Right renal cortex interstitium (tissue), 3 donors: ENCODE data around the gene GRIN2A. TPM values are rescaled to one million over a fixed set of nuclear protein-coding genes. Genes with fewer than 3 reads are reported as not detected.

ENCODE experiments used
- DNase-seq, 3 donors: peaks; one replicate each; pipeline ENCODE4 v3.0.0-alpha.2; 2013; ENCODE audit warnings: low read depth in 3 of 3, low spot score in 2 of 3
- polyA plus RNA-seq, 3 donors: library from polyadenylated mRNA; unstranded; fragments of 120-200 nt; gene quantifications; one replicate each; pipeline ENCODE4 v1.2.1, GENCODE V29; 2013; ENCODE audit not compliant: insufficient read length in 3 of 3

GRIN2A gene
- polyA plus RNA-seq, 3 donors = 5.1 to 6.7 (median 6.4) TPM

DNA sequence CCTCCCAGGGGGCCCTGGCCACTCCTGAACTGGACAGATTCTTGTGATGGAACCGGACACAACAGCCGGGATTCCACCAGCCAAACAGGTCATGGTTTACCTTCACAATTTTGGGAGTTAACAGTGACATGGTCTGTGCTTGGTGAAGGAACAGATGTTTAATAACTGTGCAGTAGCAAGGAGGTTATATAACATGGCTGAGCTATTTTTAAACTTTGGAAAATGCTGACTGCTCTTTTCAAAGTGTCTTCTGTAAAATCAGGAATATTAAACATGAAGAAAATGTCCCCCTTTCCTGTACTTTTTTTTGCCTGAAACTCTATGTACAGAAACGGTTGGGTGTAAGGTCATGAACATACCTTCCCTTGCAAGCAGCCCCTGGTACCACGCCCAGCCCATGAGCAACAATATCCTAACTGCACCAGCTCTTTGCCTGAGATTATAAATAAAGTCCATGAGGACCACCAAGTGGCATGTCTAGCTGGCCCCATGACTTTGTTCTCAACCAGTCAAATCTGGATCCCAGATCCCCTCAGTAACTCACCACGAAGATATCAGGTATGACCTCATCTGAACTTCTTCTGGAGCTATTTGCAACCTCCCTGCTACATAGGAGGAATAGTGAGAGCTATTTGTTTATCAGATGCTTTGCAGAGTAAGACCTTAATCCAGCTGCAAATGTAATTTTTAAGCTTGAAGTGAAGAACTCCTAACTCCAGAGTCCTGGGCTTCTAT is 249.1 kb downstream of the GRIN2A start:
- no peak for DNase-seq

DNA sequence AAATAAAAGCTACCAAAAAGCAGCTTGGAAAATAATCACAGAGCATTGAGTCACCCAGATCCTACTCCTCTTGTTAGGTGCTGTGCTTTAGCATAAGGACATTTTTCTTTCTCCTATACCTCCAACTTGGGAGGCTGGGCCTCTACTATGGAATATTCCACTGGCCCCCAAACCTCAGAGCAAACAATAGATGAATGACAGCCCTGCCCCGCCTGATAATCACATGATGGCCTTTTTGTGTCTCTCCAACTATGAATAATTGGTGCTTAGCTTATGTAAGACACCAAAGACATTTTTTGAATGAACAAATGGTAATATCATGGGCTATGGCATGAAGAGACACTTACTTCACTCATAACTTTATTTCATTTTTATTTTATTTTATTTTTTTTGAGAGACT is 250.2 kb downstream of the GRIN2A start:
- DNase-seq = no peak

DNA sequence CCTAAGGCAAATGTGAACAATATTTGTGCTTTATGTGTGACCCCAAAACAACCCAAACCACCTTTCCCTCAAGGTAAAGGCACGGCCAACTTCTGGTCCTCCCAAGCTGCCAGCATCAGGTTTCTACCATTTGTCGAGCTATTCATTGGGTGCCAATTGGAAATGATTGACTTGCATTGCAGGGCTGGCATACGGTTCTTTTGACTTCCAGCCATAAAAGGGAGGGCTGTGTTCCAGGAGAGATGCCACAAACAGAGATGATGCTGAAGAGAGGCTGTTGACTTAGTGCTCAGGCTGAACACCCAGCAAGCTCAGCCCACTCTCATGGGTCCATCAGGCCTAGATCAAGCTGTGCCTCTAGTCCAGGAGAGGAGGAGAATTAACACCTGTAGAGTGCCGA is 252.4 kb downstream of the GRIN2A start:
- DNase-seq = no peak

DNA sequence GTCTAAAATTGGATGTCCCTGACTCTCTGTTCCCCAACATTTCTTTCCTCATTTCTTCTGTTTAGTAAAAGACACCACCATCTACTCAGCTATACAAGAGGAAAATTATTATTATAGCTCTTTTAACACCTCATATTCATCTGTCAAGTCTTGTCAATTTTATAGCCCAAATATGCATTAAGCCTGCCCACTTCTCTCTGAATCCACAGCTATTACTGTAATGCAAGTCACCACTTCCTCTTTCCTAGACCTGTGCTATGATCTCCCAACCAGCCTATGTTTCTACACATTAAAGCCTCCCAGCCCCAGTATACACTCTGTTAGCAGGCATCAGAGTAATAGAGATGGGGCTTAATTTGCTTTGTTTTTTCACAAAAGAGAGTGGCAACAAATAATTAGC is 252.9 kb downstream of the GRIN2A start:
- no peak for DNase-seq

DNA sequence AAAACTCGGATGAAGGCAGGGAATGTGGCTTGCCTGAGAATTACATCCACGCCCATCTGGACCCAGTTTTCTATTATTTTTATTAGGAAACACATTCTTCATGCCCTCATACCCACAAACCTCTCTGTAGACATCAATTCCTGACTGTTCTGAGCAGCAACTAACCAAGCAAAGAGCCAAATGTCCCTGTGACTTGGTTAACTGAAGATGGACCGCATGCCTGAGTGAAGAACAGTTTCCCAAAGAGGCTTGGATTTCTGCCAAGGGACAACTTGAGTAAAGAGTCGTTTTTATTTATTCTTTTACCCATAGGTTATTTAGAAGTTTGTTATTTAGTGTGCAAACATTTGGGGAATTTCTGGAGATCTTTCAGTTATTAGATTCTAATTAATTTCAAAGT is 259.8 kb downstream of the GRIN2A start:
- DNase-seq = peak in 1 of 3 donors; percentile 12

DNA sequence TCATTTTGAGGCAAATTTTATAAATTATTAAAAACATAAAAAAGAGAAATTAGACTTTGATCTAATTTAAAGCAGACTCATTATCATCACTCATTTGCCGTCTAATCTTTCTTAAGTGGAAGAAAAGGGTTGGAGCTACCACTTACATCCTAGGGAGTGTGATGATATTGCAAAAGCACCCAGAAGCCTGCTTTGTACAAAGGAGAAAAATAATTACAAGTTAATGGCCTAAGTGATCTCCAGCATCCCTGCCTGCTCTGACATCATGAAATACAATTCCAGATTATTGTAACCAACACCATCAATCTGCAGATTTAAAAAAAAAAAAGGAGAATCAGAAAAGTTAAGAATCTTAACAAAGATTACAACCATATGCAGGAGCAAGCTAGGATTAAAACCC is 260.2 kb downstream of the GRIN2A start:
- no peak for DNase-seq

DNA sequence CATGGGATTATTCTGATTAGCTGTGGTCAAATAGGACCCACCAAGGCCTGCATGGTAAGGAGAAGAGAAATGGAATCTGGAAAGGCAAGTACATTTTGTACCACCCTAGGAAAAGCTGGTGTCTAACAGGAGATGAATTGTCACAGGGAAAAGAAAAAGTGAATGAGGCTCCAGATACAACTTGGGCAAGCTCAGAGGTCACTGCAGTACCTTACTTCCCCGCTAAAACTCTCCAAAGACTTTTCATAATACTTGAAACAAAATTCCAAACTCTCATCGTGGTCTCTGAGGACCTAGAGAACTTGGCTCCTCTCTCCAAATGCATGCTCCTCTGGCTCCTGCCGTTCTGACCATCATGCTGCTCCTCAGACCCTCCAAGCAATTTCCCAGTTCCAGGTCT is 262.8 kb downstream of the GRIN2A start:
- DNase-seq = no peak

DNA sequence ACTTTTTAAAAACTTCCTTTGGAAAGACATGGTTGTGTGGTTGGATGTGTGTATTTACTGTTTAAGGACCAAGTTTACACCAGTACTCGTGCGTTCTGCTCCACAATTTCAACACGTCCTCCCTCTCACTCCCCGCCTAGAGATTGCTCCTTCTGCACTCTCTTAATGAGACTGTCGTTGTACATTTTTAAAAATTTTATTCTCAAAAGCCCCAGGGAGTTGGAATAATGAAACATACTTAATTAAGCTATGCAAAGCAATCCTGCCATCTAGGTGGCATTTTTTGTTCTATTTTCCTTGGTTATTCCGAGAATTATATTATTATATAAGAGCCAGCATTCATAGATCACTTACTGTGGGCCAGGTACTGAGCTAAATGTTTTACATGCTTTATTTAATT is 264.5 kb downstream of the GRIN2A start:
- DNase-seq = no peak

DNA sequence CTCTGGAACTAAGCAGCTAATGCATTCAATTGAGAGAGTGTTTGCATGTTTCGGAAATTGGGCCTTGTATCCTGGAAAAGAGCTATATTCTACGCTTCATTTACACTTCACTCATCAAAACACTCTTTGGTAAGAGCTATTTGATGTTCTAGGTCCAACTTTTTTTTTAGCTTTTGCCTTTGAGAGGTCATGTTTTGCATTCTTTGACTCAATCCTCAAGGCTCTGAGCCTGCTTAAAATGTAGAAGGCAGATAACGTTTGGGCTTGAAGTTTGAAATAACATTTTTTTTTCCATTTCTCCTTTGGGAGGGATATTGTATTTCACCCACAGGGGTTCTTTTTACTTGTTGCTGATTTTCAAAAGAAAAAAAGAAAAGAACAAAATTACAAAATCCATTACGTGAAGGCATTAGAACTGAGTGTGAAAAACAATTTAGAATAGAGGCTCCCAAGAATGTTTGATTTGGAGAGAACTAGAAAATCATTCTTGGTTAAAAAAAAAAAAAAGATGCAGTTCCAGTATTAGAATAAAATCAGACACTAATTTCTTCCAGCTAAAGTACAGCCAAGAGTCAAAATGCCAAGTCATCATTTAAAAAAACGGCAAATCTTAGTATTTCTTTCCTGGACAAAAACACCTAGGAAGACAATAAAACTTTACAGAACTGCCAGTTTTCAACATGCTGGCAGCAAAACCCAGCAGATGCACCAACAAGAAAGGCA is 268.5 kb downstream of the GRIN2A start:
- no peak for DNase-seq

DNA sequence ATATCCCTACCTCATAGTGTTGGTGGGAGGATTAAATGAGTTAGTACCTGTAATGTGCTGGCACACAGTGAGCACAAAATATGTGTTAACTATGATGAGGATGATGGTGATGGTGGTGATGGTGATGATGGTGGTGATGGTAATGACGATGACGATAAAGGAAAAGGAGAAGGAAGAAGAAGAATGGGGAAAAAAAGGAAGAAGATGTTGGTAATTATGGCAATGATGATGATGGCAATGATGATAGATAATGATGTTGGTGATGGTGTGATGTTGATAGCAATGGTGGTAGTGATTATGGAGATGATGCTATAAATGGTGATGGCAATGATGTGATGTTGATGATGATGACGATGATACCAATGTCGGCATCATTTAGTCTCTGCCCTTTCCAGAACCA is 270.2 kb downstream of the GRIN2A start:
- DNase-seq = no peak

DNA sequence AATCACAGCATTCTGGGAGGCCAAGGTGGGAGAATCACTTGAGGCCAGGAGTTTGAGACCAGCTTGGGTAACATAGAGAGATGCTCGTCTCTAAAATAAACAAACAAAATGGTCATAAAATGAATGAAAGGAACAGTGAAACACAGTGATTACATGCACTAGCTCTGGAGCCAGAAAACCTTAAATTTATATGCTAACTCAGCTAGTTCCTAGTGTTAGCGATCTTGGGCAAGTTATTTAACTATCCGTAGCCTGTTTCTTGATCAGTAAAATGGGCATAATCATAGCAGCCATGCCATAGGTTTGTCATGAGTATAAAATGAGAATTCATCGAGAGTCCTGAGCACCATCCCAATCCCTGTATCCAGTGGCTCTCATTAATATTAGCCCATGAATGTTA is 271.0 kb downstream of the GRIN2A start:
- no peak for DNase-seq

DNA sequence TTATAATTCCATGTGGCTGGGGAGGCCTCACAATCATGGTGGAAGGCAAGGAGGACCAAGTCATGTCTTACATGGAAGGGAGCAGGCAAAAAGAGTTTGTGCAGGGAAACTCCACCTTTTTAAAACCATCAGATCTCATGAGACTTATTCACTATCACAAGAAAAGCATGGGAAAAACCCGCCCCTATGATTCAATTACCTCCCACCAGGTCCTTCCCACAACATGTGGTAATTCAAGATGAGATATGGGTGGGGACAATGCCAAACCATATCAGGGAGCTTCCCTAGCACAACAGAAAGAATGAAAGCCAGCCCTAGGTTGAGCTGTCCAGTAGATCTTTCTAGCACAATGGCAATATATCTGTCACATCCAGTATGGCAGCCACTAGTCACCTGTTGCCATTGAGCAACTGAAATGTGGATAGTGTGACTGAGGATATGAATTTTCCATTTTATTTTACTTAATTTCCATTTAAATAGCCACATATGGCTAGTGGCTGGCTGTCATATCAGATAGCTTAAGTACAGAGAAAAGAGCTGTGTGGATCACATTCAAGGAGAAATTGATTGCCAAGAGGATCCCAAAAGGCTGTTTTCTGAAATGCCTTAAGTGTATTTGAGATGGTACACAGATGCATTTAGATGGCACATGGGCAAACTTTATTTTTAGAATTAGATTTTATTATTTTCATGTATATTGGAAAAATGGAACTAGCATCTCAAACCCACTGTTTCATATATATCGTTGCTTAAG is 273.0 kb downstream of the GRIN2A start:
- no peak for DNase-seq

DNA sequence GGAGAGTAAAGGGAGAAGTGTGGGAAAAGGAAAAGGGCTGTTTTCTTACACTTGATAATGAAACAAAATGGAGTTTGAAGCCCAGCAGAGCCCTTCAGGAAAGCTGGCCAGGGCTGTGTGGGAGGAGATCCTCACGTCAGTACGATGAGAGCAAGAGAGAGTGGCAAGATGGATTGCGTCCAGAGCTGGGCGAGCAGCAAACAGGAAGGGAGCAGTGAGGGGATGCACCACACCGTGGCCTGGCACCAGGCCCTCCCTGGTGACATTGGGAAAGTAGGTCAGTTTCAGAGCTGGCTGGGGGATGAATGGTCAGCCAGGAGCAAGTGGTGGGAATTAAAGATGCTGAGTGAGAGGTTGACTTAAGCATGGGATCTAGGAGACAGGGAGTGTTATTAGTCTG is 273.6 kb downstream of the GRIN2A start:
- DNase-seq = no peak

DNA sequence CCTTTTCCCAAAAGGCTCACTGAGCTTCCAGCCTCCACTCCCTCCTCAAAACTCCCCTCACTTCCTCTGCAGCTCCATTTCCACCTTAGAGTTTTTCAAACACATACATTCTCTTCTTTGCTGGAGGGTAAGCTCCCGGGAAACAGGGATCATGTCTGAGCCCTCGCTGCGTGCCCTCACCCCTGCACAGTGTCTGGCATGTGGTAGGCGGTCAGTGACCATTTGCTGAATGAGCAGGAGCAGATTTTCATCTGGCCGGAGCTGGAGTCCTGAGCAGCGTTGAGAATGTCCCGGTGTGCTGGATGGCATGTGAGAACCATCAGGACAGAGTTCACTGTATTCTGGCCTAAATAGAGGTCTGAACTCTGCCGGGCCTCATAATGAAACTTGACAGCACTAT is 274.5 kb downstream of the GRIN2A start:
- DNase-seq = no peak

DNA sequence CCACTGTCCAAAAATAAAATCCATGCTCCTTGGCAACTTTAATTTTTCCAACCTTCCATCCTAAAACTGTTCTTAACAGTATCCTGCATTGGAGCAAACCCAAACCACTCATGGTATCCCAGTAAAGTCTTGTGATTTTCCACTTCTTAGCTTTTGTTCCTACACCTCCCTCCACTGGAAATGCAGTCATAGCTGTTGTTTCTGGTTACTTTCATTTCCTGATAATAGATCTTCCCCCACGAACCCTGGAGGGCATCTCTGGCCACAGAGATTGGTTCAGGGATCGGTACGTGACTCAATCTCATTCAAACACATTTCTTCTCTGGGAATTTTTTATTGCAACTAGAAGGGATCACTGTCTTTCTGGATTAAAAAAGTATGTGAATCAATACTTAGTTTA is 276.0 kb downstream of the GRIN2A start:
- DNase-seq = no peak

DNA sequence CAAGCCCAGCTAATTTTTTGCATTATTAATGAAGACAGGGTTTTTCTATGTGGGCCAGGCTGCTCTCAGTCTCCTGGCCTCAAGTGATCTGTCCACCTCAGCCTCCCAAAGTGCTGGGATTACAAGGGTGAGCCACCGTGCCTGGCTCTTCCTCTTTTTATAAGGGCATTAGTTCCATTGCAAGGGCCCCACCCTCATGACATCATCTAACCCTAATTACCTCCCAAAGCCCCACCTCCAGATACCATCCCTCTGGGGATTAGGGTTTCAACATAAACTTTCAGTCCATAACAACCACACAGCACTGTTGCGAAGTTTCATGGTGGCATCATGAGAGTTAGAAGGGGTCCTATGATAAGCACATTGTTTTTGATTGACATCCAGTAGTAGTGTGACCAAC is 277.7 kb downstream of the GRIN2A start:
- DNase-seq = no peak

DNA sequence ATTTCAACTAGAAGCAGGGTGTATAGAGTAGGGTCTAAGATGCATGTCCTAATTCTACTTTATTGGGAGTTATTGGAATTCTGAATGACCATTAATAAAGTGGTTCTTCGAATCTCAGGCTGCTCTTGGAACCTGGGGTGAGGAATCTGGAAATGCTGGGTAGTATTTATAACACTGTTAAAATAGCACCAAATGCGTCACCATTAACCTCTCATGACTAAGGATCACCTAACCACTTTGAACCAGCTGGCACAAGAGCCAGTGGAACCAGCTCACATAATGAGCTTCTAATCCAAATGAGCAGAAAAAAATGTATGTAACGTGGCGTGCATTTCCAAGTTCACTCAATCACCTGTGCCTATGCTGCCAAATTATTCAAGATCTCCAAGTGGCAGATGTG is 281.7 kb downstream of the GRIN2A start:
- no peak for DNase-seq

DNA sequence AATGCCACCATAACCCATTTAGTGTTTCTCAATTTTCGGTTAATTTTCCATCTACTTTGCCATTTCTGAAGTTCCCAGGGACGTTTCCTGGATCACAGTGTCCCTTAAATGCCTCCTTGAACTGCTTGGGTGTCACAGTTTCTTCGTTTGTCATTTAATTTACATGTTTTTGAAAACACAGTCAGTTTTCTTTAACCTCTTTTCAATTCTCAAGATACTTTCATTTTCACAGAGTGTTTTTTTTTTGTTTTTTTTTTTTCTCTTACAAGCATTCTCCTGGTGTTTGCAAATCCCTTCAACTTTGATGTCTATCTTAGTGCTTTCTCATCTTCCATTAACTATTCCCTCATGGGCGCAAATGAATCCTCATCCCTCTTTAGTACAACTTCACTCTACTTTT is 283.7 kb downstream of the GRIN2A start:
- DNase-seq = no peak

DNA sequence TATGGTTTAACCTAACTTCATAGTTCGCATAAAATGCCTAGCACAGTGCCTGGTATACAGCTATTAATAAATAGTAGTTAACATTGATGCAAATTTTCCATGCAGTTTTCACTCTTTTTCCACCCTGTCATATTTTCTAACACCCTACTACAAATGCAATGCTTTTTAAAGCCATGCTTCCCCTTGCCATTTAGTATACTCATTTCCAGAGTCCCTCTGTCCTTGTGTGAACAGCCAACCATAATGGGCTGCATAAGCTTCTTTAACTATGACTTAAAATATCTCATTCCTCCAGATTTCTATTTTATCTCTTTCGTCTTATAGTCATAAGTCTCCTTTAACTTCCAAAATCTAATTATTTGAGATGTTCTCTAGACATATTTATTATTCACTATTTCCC is 284.1 kb downstream of the GRIN2A start:
- DNase-seq = no peak

DNA sequence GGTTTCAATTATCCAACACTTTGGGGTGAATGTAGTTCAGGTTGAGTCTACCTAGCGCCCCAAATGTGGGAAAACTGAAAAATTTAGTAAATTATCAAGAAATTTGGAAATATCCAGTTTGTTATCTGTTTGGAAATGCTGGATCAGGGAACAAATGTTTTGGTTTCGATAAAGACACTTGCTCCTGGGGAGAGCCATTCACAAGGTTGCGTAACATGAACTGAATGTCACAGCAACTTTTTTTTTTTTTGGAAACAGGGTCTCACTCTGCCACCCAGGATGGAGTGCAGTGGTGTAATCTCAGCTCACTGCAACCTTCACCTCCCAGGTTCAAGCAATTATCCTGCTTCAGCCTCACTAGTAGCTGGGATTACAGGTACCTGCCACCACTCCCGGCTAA is 286.4 kb downstream of the GRIN2A start:
- DNase-seq = no peak

DNA sequence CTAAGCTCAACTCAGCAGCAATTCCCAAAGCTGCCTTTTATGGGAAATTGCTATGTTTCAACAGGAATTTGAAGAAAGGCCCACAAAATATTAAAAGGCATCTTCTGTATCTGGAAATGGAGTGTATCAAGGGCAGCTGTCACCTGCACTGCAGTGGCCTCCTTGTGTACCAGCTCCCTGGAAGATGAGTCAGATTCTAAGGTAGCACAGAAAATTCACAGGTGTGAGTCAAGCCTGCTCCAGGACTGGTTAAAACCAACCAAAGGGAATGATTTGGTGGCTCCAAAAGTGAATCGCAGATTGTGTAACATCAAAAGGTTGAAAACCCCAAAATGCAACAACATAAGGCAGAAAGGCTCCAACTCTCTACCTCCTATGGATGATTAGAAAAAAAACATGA is 296.4 kb downstream of the GRIN2A start:
- no peak for DNase-seq

DNA sequence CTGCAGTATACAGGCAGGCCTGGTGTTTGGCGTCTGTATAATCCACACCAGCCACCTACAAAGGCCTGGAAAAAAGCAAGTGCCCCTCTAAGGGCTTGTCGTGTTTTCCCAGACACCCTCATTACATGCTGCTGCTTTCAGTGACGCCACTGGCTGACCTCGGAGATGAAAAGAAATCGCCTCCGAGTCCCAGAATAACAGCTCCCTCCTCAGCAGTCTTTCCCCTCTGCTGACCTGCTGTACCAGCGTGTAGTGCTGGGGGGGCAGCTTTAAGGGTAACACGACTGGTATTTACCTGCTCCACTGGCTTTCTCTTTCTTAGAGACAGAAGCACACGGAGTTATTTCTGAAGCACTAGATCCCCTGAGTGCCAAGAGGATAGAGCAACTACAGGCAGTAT is 296.8 kb downstream of the GRIN2A start:
- DNase-seq = no peak
